Measurements from ENCODE around the gene NUDT16L1.

GRCh38 chr16:4699046-4699556 lies 5.7 kb downstream of the NUDT16L1 start:
- TF ChIP-seq, protein P1, sequence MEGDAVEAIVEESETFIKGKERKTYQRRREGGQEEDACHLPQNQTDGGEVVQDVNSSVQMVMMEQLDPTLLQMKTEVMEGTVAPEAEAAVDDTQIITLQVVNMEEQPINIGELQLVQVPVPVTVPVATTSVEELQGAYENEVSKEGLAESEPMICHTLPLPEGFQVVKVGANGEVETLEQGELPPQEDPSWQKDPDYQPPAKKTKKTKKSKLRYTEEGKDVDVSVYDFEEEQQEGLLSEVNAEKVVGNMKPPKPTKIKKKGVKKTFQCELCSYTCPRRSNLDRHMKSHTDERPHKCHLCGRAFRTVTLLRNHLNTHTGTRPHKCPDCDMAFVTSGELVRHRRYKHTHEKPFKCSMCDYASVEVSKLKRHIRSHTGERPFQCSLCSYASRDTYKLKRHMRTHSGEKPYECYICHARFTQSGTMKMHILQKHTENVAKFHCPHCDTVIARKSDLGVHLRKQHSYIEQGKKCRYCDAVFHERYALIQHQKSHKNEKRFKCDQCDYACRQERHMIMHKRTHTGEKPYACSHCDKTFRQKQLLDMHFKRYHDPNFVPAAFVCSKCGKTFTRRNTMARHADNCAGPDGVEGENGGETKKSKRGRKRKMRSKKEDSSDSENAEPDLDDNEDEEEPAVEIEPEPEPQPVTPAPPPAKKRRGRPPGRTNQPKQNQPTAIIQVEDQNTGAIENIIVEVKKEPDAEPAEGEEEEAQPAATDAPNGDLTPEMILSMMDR (conservative IDR thresholded peaks at IDR 0.05): no peak
- TF ChIP-seq ZFX (IDR thresholded peaks at IDR 0.05): no peak

Measured in C4-2B (cell line).